Right renal pelvis (tissue), 4 donors: ENCODE measurements around the gene STX12. TPM values are rescaled to one million over a fixed set of nuclear protein-coding genes. Genes with fewer than 3 reads are reported as not detected.
"Not testable (repeated sequence)": the region's sequence is repeated elsewhere in the genome, so short reads cannot be mapped to it uniquely, and the experiment has no call there.

Experiments used
- DNase-seq, 4 donors: peaks; one replicate each; pipeline ENCODE4 v3.0.0-alpha.2; 2013; ENCODE audit warnings: low read depth in 4 of 4, low spot score in 3 of 4, missing footprints in 1 of 4
- polyA plus RNA-seq, 4 donors: library from polyadenylated mRNA; unstranded; fragments of 120-200 nt; gene quantifications; one replicate each; pipeline ENCODE4 v1.2.1, GENCODE V29; 2013; ENCODE audit not compliant: insufficient read length in 4 of 4

The STX12 gene
- polyA plus RNA-seq, 4 donors, result 43.3 to 56.3 (median 51.7) TPM

DNA sequence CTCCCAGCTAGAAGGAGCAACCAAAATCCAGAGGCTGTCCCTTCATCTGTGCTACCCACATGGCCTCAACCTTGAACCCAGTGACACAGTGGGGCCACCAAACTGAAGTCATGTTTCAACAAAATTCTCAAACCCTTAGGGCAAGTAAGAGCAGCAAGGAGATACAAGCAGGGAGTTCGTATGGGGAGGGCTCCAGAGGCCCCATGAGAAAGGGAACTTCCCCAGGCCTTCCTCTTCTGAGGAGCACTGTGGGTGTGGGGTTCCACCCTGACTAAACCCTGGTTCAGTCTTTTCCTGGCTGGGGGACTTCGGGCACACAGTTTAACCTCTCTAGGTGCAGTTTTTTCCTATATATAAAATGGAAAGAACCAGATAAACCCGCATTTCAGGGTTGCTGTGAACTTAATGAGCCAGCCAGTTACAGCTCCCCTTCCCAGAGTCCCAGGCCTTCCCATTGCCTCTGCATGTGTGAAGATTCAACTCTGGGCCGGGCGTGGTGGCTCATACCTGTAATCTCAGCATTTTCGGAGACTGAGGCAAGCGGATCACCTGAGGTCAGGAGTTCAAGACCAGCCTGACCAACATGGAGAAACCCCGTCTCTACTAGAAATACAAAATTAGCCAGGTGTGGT, 91.4 kb downstream of the STX12 start:
- DNase-seq, result no peak

DNA sequence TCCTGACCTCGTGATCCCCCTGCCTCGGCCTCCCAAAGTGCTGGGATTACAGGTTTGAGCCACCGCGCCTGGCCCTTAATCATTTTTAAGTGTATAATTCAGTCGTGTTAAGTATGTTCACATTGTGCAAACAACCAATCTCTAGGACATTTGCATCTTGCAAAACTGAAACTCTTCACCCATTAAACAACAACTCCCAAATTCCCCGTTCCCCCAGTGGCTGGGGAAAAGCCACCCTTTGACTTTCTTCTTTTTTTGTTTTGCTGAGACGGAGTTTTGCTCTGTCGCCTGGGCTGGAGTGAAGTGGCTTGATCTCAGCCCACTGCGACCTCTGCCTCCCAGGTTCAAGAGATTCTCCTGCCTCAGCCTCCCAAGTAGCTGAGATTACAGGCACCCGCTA, 92.8 kb downstream of the STX12 start:
- DNase-seq, result no peak

DNA sequence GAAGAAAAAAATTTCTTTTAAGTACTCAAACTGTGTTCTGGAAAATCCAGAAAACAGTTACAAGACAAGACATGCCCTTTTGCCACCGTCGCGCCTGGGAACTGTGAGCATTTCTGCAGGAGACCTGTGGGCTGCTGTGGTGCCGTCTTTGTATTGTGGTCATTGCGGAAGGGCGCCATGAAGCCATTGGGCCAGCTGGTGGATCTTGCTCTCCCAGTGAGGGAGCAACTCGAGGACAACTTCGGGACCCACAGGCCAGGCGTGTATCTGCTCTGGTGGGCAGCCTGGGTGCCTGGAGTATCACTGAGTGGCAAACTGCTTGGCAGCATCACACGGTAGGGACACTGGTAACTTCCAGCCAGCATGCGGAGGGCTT, 95.5 kb downstream of the STX12 start:
- no peak for DNase-seq

DNA sequence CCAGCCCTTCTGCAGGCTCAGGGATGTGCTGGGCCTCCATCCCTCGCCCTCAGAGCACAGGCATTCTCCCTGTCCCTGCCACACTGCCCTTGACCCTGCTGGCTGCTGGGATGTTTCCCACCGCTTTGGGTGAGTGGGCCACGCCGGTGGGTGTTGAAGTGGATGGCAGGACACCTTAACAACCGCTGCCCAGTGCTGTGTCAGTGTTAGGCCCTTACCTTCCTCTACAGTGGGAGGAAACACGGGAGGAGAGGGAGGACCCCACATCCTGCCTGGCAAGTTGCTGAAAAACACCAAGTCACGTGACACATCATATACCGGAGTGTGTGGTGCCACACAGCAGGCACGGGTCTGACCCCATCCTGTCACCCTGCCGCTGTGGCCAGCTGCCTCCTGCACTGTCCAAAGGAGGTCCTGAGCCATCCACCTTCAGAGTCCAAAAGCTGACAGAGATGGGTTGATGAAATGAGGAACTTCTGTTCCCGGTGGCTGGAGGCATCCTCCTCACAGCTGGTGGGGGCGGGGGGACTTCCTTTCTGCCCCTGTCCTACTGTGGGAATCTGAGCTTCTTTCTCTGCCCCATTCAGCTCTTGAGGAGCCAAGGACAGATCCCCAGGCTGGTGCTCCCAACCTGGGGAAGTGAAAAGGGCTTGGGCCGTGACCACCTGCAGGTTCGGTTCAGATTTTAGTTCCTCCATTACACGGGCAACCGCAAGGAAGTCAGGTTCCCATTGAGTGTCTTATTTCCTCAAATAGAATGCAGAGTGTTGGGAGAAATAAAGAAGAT, 96.1 kb downstream of the STX12 start:
- DNase-seq, result no peak

DNA sequence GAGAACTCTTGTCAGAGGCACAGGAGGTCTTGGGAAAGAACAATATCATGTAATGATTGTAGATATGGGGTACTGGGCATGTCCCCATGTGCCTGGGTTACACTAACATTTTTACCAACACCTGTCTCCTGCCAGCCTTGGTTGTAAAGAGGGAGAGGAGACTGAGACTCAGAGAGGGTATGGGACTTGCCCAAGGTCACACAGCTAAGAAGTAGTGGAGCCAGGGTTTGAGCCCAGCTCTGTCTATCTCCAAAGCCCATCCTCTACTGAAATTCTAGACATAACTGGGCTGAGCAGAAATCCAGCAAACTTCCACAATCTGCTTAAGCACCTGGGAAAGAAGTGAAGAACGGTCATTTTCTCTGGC, 96.7 kb downstream of the STX12 start:
- no peak for DNase-seq

DNA sequence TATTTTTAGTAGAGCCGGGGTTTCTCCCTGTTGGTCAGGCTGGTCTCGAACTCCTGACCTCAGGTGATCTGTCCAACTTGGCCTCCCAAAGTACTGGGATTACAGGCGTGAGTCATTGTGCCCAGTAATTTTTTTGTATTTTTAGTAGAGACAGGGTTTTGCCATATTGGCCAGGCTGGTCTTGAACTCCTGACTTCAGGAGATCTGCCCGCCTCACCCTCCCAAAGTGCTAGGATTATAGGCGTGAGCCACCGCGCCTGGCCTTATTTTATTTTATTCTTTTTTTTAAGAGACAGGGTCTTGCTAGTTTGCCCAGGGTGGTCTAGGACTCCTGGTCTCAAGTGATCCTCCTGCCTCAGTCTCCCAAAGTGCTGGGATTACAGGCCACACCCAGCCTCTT, 98.1 kb downstream of the STX12 start:
- not testable (repeated sequence) for DNase-seq

DNA sequence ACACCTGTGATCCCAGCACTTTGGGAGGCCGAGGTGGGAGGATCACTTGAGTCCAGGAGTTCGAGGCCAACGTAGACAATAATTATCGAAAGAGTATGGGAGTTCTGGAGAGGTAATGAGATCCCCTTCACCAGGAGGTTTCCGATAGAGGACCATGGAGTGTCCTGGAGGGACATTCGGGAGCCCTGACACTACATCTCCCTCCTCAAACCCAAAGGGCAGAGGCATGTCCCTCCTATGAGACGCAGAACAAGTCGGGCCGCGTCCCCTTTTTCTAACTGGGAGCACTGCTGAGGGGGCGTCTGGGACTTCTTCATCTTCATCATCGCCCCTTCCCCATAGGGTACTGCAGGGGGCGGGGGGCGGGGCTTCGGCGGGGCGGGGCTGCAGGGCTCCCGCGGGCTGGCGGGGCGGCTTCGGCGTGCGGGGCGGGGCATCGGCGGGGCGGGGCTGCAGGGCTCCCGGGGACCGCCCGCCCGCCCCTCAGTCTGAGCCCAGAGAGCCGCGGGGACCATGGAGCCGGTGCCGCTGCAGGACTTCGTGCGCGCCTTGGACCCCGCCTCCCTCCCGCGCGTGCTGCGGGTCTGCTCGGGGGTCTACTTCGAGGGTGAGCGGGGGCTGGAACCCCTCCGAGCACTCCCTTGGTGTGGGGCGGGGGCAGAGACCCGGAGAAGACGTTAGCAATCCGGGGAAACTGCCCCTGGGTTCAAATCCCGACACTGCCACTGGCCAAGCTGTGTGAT, 99.2 kb downstream of the STX12 start, which contains the start of gene THEMIS2:
THEMIS2 (plus strand) TSS at position 486 of the 743 bp plus-strand sequence; CDS start at position 514, 28 bp downstream.
- no peak for DNase-seq

DNA sequence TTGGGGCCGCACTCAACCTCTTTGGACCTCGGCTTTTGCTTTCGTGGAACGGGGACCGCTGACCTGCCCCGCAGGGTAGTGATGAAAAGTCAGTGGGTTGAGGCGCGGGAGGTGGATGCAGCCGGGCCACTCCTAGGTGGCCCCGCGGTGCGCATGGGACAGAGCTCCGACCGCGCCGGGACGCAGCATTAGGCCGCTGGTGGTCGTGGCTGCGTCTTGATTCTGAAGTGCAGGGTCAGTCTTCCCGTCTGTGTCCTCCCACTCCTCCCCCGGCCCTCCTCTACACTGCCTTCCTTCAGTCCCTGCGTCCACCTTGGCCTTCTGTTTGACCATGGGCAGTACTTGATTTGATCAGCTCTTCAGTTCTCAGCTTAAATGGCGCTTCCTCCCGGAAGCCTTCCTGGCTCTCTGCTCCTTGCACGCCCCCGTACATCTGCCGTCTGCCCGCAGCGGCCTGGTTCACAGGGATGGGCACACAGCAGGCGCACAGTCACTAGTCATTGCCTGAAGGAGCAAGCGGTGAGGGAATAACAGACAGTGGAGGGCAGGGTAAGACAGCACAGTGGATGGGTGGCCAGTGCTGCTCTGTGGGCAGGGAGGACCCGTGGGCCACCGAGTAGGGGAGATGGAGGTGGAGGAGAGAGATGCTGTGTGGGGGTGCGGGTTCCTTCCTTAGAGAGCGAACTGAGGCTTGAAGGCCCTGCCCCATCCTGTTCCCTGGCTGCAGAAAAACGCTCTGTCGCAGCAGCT, 100.0 kb downstream of the STX12 start:
- no peak for DNase-seq

DNA sequence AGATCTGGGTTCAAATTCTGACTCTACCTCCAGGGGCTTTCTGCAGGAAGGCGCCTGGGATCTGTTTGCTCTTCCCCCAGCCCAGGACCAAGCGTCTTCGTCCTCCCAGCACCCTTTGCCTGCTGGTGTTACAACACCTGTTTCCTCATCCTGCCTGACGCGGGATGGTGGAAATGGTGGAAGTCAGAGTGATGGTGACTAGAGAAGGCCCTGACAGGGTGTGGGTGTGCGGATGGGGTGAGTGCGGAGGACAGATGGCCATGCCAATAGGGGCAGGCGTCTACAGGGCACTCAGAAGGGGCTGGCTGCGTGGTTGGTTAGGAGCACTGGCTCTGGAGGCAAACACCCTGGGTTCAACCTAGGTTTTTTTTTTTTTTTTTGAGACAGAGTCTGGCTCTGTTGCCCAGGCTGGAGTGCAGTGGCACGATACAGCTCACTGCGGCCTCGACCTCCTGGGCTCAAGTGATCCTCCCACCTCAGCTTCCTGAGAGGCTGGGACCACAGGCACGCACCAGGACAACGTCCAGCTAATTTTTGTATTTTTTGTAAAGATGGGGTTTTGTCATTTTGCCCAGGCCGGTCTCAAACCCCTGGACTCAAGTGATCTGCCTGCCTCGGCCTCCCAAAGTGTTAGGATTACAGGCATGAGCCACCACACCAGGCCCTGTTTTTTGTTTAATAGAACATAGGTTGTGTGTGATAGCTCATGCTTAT, 100.8 kb downstream of the STX12 start:
- no peak for DNase-seq

Other genes with a start within 250 kb of the STX12 start
- 10 to 100 TPM; 39.4 to 51.5 (median 46.8) TPM for gene AHDC1, start 169.1 kb upstream of the STX12 start, polyA plus RNA-seq
- gene FGR, start 138.0 kb upstream of the STX12 start, polyA plus RNA-seq, result 1 to 10 TPM; 1.4 to 2.1 (median 1.8) TPM
- gene IFI6, start 101.0 kb upstream of the STX12 start, polyA plus RNA-seq, result 10 to 100 TPM; 20.1 to 25.1 (median 22.5) TPM
- 10 to 100 TPM; 11.4 to 14.7 (median 13.7) TPM for gene FAM76A, start 47.3 kb upstream of the STX12 start, polyA plus RNA-seq
- gene PPP1R8, start 57.6 kb downstream of the STX12 start, polyA plus RNA-seq, result 10 to 100 TPM; 53.7 to 61.7 (median 58.1) TPM
- gene THEMIS2, start 99.3 kb downstream of the STX12 start, polyA plus RNA-seq, result 1 to 10 TPM; 2.8 to 4.6 (median 3.3) TPM
- 10 to 100 TPM; 61.7 to 73.5 (median 68.3) TPM for gene RPA2, start 141.4 kb downstream of the STX12 start, polyA plus RNA-seq
- 10 to 100 TPM; 11.6 to 15.8 (median 12.1) TPM for gene SMPDL3B, start 161.8 kb downstream of the STX12 start, polyA plus RNA-seq
- 1 to 10 TPM; 8.7 to 9.8 (median 8.9) TPM for gene XKR8, start 186.8 kb downstream of the STX12 start, polyA plus RNA-seq